PC-9 (cell line): ENCODE data around the gene RAB31. TPM values are rescaled to one million over a fixed set of nuclear protein-coding genes. Genes with fewer than 3 reads are reported as not detected.

ENCODE experiments used
- BruUV-seq: library from RNA; stranded (reverse); fragments of 400-500 nt; replicated peaks from 2 replicates; lab custom pipeline; 2021; lab: Mats Ljungman, UMichigan
- CTCF ChIA-PET: fragments of 300-600 bp; sonication (Branson Sonifier 250); formaldehyde crosslinking; loops from one replicate; lab custom pipeline; 2022; ENCODE audit warnings: antibody characterized with exemption; lab: Charles Lee
- POLR2A ChIA-PET: fragments of 300-600 bp; sonication (Branson Sonifier 250); formaldehyde crosslinking; loops from one replicate; lab custom pipeline; 2022; ENCODE audit warnings: antibody characterized with exemption; ENCODE audit not compliant: unreplicated experiment; lab: Charles Lee
- DNase-seq, 2 experiments: peaks; one replicate each; pipeline versions ENCODE4 v3.0.0 to v3.0.0-alpha.2; 2015 to 2022; ENCODE audit warnings: mixed read lengths in 1 of 2
- H2AFZ ChIP-seq: fragments of 200-600 bp; sonication (generic); 2 replicates; pipeline ENCODE4 v1.8.1; 2017; ENCODE audit warnings: antibody characterized with exemption
- H3F3A ChIP-seq: fragments of 200-600 bp; sonication (generic); 2 replicates; pipeline ENCODE4 v1.8.1; 2017; ENCODE audit warnings: antibody characterized with exemption, mild to moderate bottlenecking, low read depth; ENCODE audit not compliant: insufficient read depth
- H3K27ac ChIP-seq: fragments of 200-600 bp; sonication (generic); 2 replicates; pipeline ENCODE4 v1.6.1; 2016; ENCODE audit warnings: mixed run types
- H3K27me3 ChIP-seq: fragments of 200-600 bp; sonication (generic); 2 replicates; pipeline ENCODE4 v1.6.1; 2016; ENCODE audit warnings: low read depth, mixed run types; ENCODE audit not compliant: insufficient read depth
- H3K36me3 ChIP-seq: fragments of 200-600 bp; sonication (generic); 2 replicates; pipeline ENCODE4 v1.6.1; 2016; ENCODE audit warnings: low read depth, mixed run types
- H3K4me1 ChIP-seq: fragments of 200-600 bp; sonication (generic); replicated peaks from 2 replicates; pipeline ENCODE4 v1.6.1; 2016; ENCODE audit warnings: mixed run types; ENCODE audit not compliant: insufficient read depth
- H3K4me2 ChIP-seq: fragments of 200-600 bp; sonication (generic); 2 replicates; pipeline ENCODE4 v1.6.1; 2017; ENCODE audit warnings: mixed run types
- H3K4me3 ChIP-seq: fragments of 200-600 bp; sonication (generic); 2 replicates; pipeline ENCODE4 v1.6.1; 2016; ENCODE audit warnings: mixed run types
- H3K79me2 ChIP-seq: fragments of 200-600 bp; sonication (generic); 2 replicates; pipeline ENCODE4 v1.6.1; 2017; ENCODE audit warnings: low read depth, mixed run types
- H3K9me2 ChIP-seq: fragments of 200-600 bp; sonication (generic); 2 replicates; pipeline ENCODE4 v1.8.1; 2017; ENCODE audit warnings: mild to moderate bottlenecking; ENCODE audit not compliant: insufficient read depth
- H3K9me3 ChIP-seq: fragments of 200-600 bp; sonication (generic); 2 replicates; pipeline ENCODE4 v1.8.1; 2016; ENCODE audit warnings: low read depth; ENCODE audit not compliant: insufficient read depth
- H4K20me1 ChIP-seq: fragments of 200-600 bp; sonication (generic); 2 replicates; pipeline ENCODE4 v1.8.1; 2017; ENCODE audit not compliant: insufficient read depth
- CTCF ChIP-seq: fragments of 200-600 bp; sonication (generic); conservative IDR thresholded peaks from 2 replicates; pipeline ENCODE4 v1.6.1; 2017; ENCODE audit warnings: mixed run types, antibody characterized with exemption, mild to moderate bottlenecking, moderate library complexity
- EZH2 ChIP-seq: fragments of 200-600 bp; sonication (generic); IDR thresholded peaks from 2 replicates; pipeline ENCODE4 v1.8.0; 2017; ENCODE audit warnings: antibody characterized with exemption, low read depth
- intact Hi-C: fragments of 100-400 bp; cut with micrococcal nuclease; formaldehyde crosslinking; loops from one replicate; pipeline ENCODE4 v1.10.0; 2022; ENCODE audit not compliant: unreplicated experiment
- total RNA-seq: library from RNA; stranded (reverse); gene quantifications from 2 replicates; pipeline ENCODE4 v1.2.3, GENCODE V29; 2021

The RAB31 gene
- total RNA-seq, 1 experiment from 2014 or later, result 51.0 TPM

GRCh38 chr18:9827793-9828505, 119.8 kb downstream of the RAB31 start:
- DNase-seq, result peak; percentile 86 to 97
- no peaks in the 10 kb centered on the region for H3K9me2 ChIP-seq
- intact Hi-C loops, result loop anchor here (1.0 to 5.0 kb wide), 4 partner anchors 10 to 146 kb away; no protein-coding TSS in a partner anchor
- no peaks in the 10 kb centered on the region for H3K36me3 ChIP-seq
- H2AFZ ChIP-seq, result peak overlapping the region; percentile 56
- H3K4me2 ChIP-seq, result peak overlapping the region; percentile 68
- ChIA-PET CTCF (no interaction called here), POLR2A (interaction anchor here (0.5 to 2.2 kb wide), 10 partner anchors 10 to 180 kb away, joined by 3 to 27 read pairs (median 4); no protein-coding TSS in a partner anchor)
- peak overlapping the region; percentile 93 for H3K27ac ChIP-seq
- peaks cover 31% of the 10 kb centered on the region for H3K79me2 ChIP-seq
- no peaks in the 10 kb centered on the region for H3K27me3 ChIP-seq
- peaks cover 60% of the 10 kb centered on the region for H3K4me1 ChIP-seq
- peaks cover 45% of the 10 kb centered on the region for H3F3A ChIP-seq
- H4K20me1 ChIP-seq, result no peaks in the 10 kb centered on the region
- TSS peak; percentile 78 for BruUV-seq
- TF ChIP-seq EZH2, result no peak
- TF ChIP-seq CTCF, result no peak
- H3K4me3 ChIP-seq, result peak overlapping the region; percentile 1; the same call in 1 of the 2 replicates
- H3K9me3 ChIP-seq, result no peaks in the 10 kb centered on the region

- no peaks in the 10 kb centered on the region for H3K9me2 ChIP-seq
- peaks cover 45% of the 10 kb centered on the region for H3F3A ChIP-seq
- DNase-seq, result no peak
- peaks cover 31% of the 10 kb centered on the region for H3K79me2 ChIP-seq
- H3K9me3 ChIP-seq, result no peaks in the 10 kb centered on the region
- peaks cover 59% of the 10 kb centered on the region for H3K4me1 ChIP-seq
- H3K27ac ChIP-seq, result peak overlapping the region; percentile 93
- H3K4me2 ChIP-seq, result peak overlapping the region; percentile 68
- no peak overlapping the region for H2AFZ ChIP-seq
- intact Hi-C loops, result loop anchor here (1.0 to 5.0 kb wide), 4 partner anchors 10 to 146 kb away; no protein-coding TSS in a partner anchor
- CTCF ChIA-PET, result no interaction called here
- no peak overlapping the region for H3K4me3 ChIP-seq
- BruUV-seq, result no TSS peak
- no peaks in the 10 kb centered on the region for H3K36me3 ChIP-seq
- no peaks in the 10 kb centered on the region for H4K20me1 ChIP-seq
- TF ChIP-seq EZH2 (no peak), CTCF (no peak)
- no peaks in the 10 kb centered on the region for H3K27me3 ChIP-seq
- POLR2A ChIA-PET, result interaction anchor here (0.6 to 2.2 kb wide), 7 partner anchors 9 to 1140 kb away, joined by 4 to 27 read pairs (median 5); no protein-coding TSS in a partner anchor
Measured at GRCh38 chr18:9828506-9829396, 120.7 kb downstream of the RAB31 start.

- H3F3A ChIP-seq, result peaks cover 49% of the 10 kb centered on the region
- no peak overlapping the region for H2AFZ ChIP-seq
- no TSS peak for BruUV-seq
- TF ChIP-seq CTCF (no peak), EZH2 (no peak)
- ChIA-PET CTCF (no interaction called here), POLR2A (interaction anchor here (0.5 to 2.2 kb wide), 6 partner anchors 20 to 1141 kb away, joined by 3 to 27 read pairs (median 6); no protein-coding TSS in a partner anchor)
- H3K79me2 ChIP-seq, result peaks cover 31% of the 10 kb centered on the region
- no peak overlapping the region for H3K4me3 ChIP-seq
- no peak for DNase-seq
- H3K9me3 ChIP-seq, result no peaks in the 10 kb centered on the region
- H3K4me1 ChIP-seq, result peaks cover 53% of the 10 kb centered on the region
- H3K36me3 ChIP-seq, result no peaks in the 10 kb centered on the region
- intact Hi-C loops, result loop anchor here (2.0 to 5.0 kb wide), 2 partner anchors 95 to 147 kb away; no protein-coding TSS in a partner anchor
- H3K27ac ChIP-seq, result peak overlapping the region; percentile 93
- no peaks in the 10 kb centered on the region for H4K20me1 ChIP-seq
- H3K4me2 ChIP-seq, result peak overlapping the region; percentile 68
- no peaks in the 10 kb centered on the region for H3K27me3 ChIP-seq
- H3K9me2 ChIP-seq, result no peaks in the 10 kb centered on the region
Measured at GRCh38 chr18:9829397-9829712, 121.3 kb downstream of the RAB31 start.
